Stimulated activated naive CD8-positive, alpha-beta T cell treated with anti-CD3 and anti-CD28 coated beads, Interleukin-15, amount 100 ng/mL, for 72 hours (primary cell): Measurements from ENCODE around the gene SCAMP1.
"Not testable (repeated sequence)": the region's sequence is repeated elsewhere in the genome, so short reads cannot be mapped to it uniquely, and the experiment has no call there.

ENCODE experiments used
- ATAC-seq: fragments of 150-1000 bp; cut with Tn5 transposase; 2 replicates; pipeline ENCODE4 v1.10.0; 2021; ENCODE audit warnings: mild to moderate bottlenecking, moderate library complexity
- DNase-seq, 2 donors: peaks; one replicate each; pipeline ENCODE4 v3.0.0; 2021 to 2022
- H3K27ac Mint-ChIP-seq, 2 donors: one replicate each; pipeline ENCODE4 v1.8.0; 2022; ENCODE audit warnings: mild to moderate bottlenecking in 2 of 2, mixed read lengths in 2 of 2, moderate library complexity in 2 of 2
- H3K27me3 Mint-ChIP-seq: one replicate; pipeline ENCODE4 v1.8.0; 2022; ENCODE audit warnings: mixed read lengths
- H3K4me1 Mint-ChIP-seq: one replicate; pipeline ENCODE4 v1.8.0; 2022; ENCODE audit warnings: mild to moderate bottlenecking, mixed read lengths
- H3K4me3 Mint-ChIP-seq, 2 donors: one replicate each; pipeline ENCODE4 v1.8.0; 2022; ENCODE audit warnings: mild to moderate bottlenecking in 2 of 2, mixed read lengths in 2 of 2, moderate library complexity in 1 of 2
- H3K9me3 Mint-ChIP-seq, 2 donors: one replicate each; pipeline ENCODE4 v1.8.0; 2022; ENCODE audit warnings: mixed read lengths in 2 of 2

The SCAMP1 gene

GRCh38 chr5:78449103-78449502 lies 88.7 kb downstream of the SCAMP1 start:
- H3K9me3 Mint-ChIP-seq = peaks cover 5 to 8% of the 10 kb centered on the region in 2 donors
- H3K27me3 Mint-ChIP-seq = no peaks in the 10 kb centered on the region
- no peak for ATAC-seq
- H3K4me3 Mint-ChIP-seq = no peak overlapping the region
- no peak for DNase-seq
- no peaks in the 10 kb centered on the region for H3K4me1 Mint-ChIP-seq
- no peak overlapping the region for H3K27ac Mint-ChIP-seq

GRCh38 chr5:78457507-78457906 lies 97.1 kb downstream of the SCAMP1 start:
- H3K9me3 Mint-ChIP-seq, ATAC-seq, H3K27ac Mint-ChIP-seq, DNase-seq, H3K27me3 Mint-ChIP-seq, H3K4me1 Mint-ChIP-seq, H3K4me3 Mint-ChIP-seq: not testable (repeated sequence)

- H3K4me3 Mint-ChIP-seq = no peak overlapping the region
- H3K27ac Mint-ChIP-seq = no peak overlapping the region
- H3K9me3 Mint-ChIP-seq = no peaks in the 10 kb centered on the region
- ATAC-seq (no peak), DNase-seq (no peak)
- H3K4me1 Mint-ChIP-seq = no peaks in the 10 kb centered on the region
- no peaks in the 10 kb centered on the region for H3K27me3 Mint-ChIP-seq
Observed at GRCh38 chr5:78458843-78459242, 98.4 kb downstream of the SCAMP1 start.

- H3K4me1 Mint-ChIP-seq = no peaks in the 10 kb centered on the region
- H3K4me3 Mint-ChIP-seq = no peak overlapping the region
- ATAC-seq (no peak), DNase-seq (no peak)
- no peaks in the 10 kb centered on the region for H3K9me3 Mint-ChIP-seq
- no peak overlapping the region for H3K27ac Mint-ChIP-seq
- H3K27me3 Mint-ChIP-seq = no peaks in the 10 kb centered on the region
Observed at GRCh38 chr5:78467140-78467539, 106.7 kb downstream of the SCAMP1 start.

GRCh38 chr5:78467752-78468357 lies 107.4 kb downstream of the SCAMP1 start:
- DNase-seq (no peak), ATAC-seq (no peak)
- Mint-ChIP-seq H3K27ac (no peak overlapping the region), H3K4me3 (no peak overlapping the region), H3K27me3 (no peaks in the 10 kb centered on the region), H3K4me1 (no peaks in the 10 kb centered on the region), H3K9me3 (no peaks in the 10 kb centered on the region)

GRCh38 chr5:78471896-78472295 lies 111.5 kb downstream of the SCAMP1 start:
- no peaks in the 10 kb centered on the region for H3K9me3 Mint-ChIP-seq

GRCh38 chr5:78472469-78473106 lies 112.2 kb downstream of the SCAMP1 start:
- ATAC-seq (no peak), DNase-seq (no peak)
- H3K9me3 Mint-ChIP-seq = no peaks in the 10 kb centered on the region
- no peaks in the 10 kb centered on the region for H3K4me1 Mint-ChIP-seq
- H3K4me3 Mint-ChIP-seq = no peak overlapping the region
- H3K27ac Mint-ChIP-seq = no peak overlapping the region
- no peaks in the 10 kb centered on the region for H3K27me3 Mint-ChIP-seq

More at GRCh38 chr5:78471896-78472295, 111.5 kb downstream of the SCAMP1 start:
- Mint-ChIP-seq H3K4me3 (no peak overlapping the region), H3K4me1 (no peaks in the 10 kb centered on the region), H3K27ac (no peak overlapping the region), H3K27me3 (no peaks in the 10 kb centered on the region)
- no peak for DNase-seq
- no peak for ATAC-seq

GRCh38 chr5:78473751-78474150 lies 113.3 kb downstream of the SCAMP1 start:
- Mint-ChIP-seq H3K4me1 (no peaks in the 10 kb centered on the region), H3K27ac (peak overlapping the region in 1 of 2 donors; percentile 9), H3K9me3 (no peaks in the 10 kb centered on the region), H3K27me3 (no peaks in the 10 kb centered on the region), H3K4me3 (no peak overlapping the region)
- DNase-seq (no peak), ATAC-seq (no peak)

GRCh38 chr5:78475370-78475769 lies 115.0 kb downstream of the SCAMP1 start:
- no peaks in the 10 kb centered on the region for H3K4me1 Mint-ChIP-seq
- H3K27me3 Mint-ChIP-seq = no peaks in the 10 kb centered on the region
- no peaks in the 10 kb centered on the region for H3K9me3 Mint-ChIP-seq
- no peak overlapping the region for H3K4me3 Mint-ChIP-seq
- no peak for ATAC-seq
- DNase-seq = no peak
- H3K27ac Mint-ChIP-seq = no peak overlapping the region

GRCh38 chr5:78476795-78477194 lies 116.4 kb downstream of the SCAMP1 start:
- DNase-seq (no peak), ATAC-seq (no peak)
- no peaks in the 10 kb centered on the region for H3K27me3 Mint-ChIP-seq
- no peaks in the 10 kb centered on the region for H3K4me1 Mint-ChIP-seq
- H3K9me3 Mint-ChIP-seq = no peaks in the 10 kb centered on the region
- no peak overlapping the region for H3K4me3 Mint-ChIP-seq
- H3K27ac Mint-ChIP-seq = no peak overlapping the region

GRCh38 chr5:78482948-78483347 lies 122.5 kb downstream of the SCAMP1 start:
- ATAC-seq (no peak), DNase-seq (no peak)
- H3K4me3 Mint-ChIP-seq = no peak overlapping the region
- H3K27ac Mint-ChIP-seq = no peak overlapping the region
- H3K27me3 Mint-ChIP-seq = no peaks in the 10 kb centered on the region
- H3K9me3 Mint-ChIP-seq = no peaks in the 10 kb centered on the region
- H3K4me1 Mint-ChIP-seq = peaks cover 13% of the 10 kb centered on the region

GRCh38 chr5:78483809-78484521 lies 123.5 kb downstream of the SCAMP1 start:
- peaks cover 13% of the 10 kb centered on the region for H3K4me1 Mint-ChIP-seq
- DNase-seq = no peak
- H3K27ac Mint-ChIP-seq = peak overlapping the region in 1 of 2 donors; percentile 63
- H3K27me3 Mint-ChIP-seq = no peaks in the 10 kb centered on the region
- no peaks in the 10 kb centered on the region for H3K9me3 Mint-ChIP-seq
- no peak for ATAC-seq
- H3K4me3 Mint-ChIP-seq = no peak overlapping the region

GRCh38 chr5:78486218-78486617 lies 125.8 kb downstream of the SCAMP1 start:
- ATAC-seq = no peak
- Mint-ChIP-seq H3K9me3 (no peaks in the 10 kb centered on the region), H3K27me3 (no peaks in the 10 kb centered on the region), H3K4me3 (no peak overlapping the region), H3K27ac (no peak overlapping the region), H3K4me1 (peaks cover 13% of the 10 kb centered on the region)
- no peak for DNase-seq

- H3K27ac Mint-ChIP-seq = no peak overlapping the region
- H3K27me3 Mint-ChIP-seq = no peaks in the 10 kb centered on the region
Observed at GRCh38 chr5:78487846-78488245, 127.4 kb downstream of the SCAMP1 start.

GRCh38 chr5:78490709-78491485 lies 130.5 kb downstream of the SCAMP1 start:
- H3K27me3 Mint-ChIP-seq = no peaks in the 10 kb centered on the region
- peak overlapping the region in 1 of 2 donors; percentile 67 for H3K27ac Mint-ChIP-seq
- ATAC-seq = no peak
- no peak for DNase-seq
- no peak overlapping the region for H3K4me3 Mint-ChIP-seq
- no peaks in the 10 kb centered on the region for H3K4me1 Mint-ChIP-seq
- H3K9me3 Mint-ChIP-seq = no peaks in the 10 kb centered on the region

More at GRCh38 chr5:78487846-78488245, 127.4 kb downstream of the SCAMP1 start:
- no peak overlapping the region for H3K4me3 Mint-ChIP-seq
- peaks cover 13% of the 10 kb centered on the region for H3K4me1 Mint-ChIP-seq
- H3K9me3 Mint-ChIP-seq = no peaks in the 10 kb centered on the region
- ATAC-seq (no peak), DNase-seq (no peak)

GRCh38 chr5:78492224-78492623 lies 131.8 kb downstream of the SCAMP1 start:
- H3K27me3 Mint-ChIP-seq = peaks cover 13% of the 10 kb centered on the region
- DNase-seq = no peak
- H3K27ac Mint-ChIP-seq = no peak overlapping the region
- no peaks in the 10 kb centered on the region for H3K4me1 Mint-ChIP-seq
- ATAC-seq = no peak
- no peaks in the 10 kb centered on the region for H3K9me3 Mint-ChIP-seq
- no peak overlapping the region for H3K4me3 Mint-ChIP-seq
